RWPE2 (cell line): ENCODE measurements around the gene CD300C.
A peak's percentile ranks its signal among the peaks of the same experiment; 100 is the strongest.
"Not testable (repeated sequence)": the region's sequence is repeated elsewhere in the genome, so short reads cannot be mapped to it uniquely, and the experiment has no call there.

ENCODE experiments used
- ATAC-seq: fragments of 200-7000 bp; cut with Tn5 transposase; 3 replicates; pipeline ENCODE4 v1.9.1; 2021; ENCODE audit warnings: low read depth
- DNase-seq: peaks from one replicate; pipeline ENCODE4 v3.0.0-alpha.2; 2020; ENCODE audit warnings: low spot score
- H3K27ac ChIP-seq: fragments of 450-650 bp; 2 replicates; pipeline ENCODE4 v1.5.1; 2017; ENCODE audit warnings: mild to moderate bottlenecking; ENCODE audit not compliant: poor library complexity, severe bottlenecking
- H3K27me3 ChIP-seq: fragments of 250-450 bp; sonication (Bioruptor Pico); 2 replicates; pipeline ENCODE4 v1.5.1; 2021; ENCODE audit warnings: mild to moderate bottlenecking, moderate library complexity; ENCODE audit not compliant: insufficient read depth, poor library complexity, severe bottlenecking
- H3K36me3 ChIP-seq: fragments of 250-450 bp; sonication (Bioruptor Pico); 2 replicates; pipeline ENCODE4 v1.5.1; 2020; ENCODE audit warnings: low read depth, mild to moderate bottlenecking, moderate library complexity
- H3K4me1 ChIP-seq: fragments of 250-450 bp; sonication (Bioruptor Pico); 2 replicates; pipeline ENCODE4 v1.5.1; 2021; ENCODE audit warnings: mild to moderate bottlenecking, moderate library complexity; ENCODE audit not compliant: insufficient read depth, poor library complexity, severe bottlenecking
- H3K4me3 ChIP-seq: fragments of 250-450 bp; sonication (Bioruptor Pico); 2 replicates; pipeline ENCODE4 v1.5.1; 2021; ENCODE audit warnings: mild to moderate bottlenecking, moderate library complexity; ENCODE audit not compliant: severe bottlenecking
- H3K9me3 ChIP-seq: fragments of 250-450 bp; sonication (Bioruptor Pico); 2 replicates; pipeline ENCODE4 v1.5.1; 2021; ENCODE audit warnings: mild to moderate bottlenecking, moderate library complexity; ENCODE audit not compliant: severe bottlenecking
- TF ChIP-seq, protein P1 (sequence below): fragments of 450-650 bp; IDR thresholded peaks from one replicate; pipeline ENCODE4 v1.5.1; 2017; ENCODE audit warnings: mild to moderate bottlenecking, moderate library complexity; ENCODE audit not compliant: poor library complexity, severe bottlenecking

The CD300C gene

DNA sequence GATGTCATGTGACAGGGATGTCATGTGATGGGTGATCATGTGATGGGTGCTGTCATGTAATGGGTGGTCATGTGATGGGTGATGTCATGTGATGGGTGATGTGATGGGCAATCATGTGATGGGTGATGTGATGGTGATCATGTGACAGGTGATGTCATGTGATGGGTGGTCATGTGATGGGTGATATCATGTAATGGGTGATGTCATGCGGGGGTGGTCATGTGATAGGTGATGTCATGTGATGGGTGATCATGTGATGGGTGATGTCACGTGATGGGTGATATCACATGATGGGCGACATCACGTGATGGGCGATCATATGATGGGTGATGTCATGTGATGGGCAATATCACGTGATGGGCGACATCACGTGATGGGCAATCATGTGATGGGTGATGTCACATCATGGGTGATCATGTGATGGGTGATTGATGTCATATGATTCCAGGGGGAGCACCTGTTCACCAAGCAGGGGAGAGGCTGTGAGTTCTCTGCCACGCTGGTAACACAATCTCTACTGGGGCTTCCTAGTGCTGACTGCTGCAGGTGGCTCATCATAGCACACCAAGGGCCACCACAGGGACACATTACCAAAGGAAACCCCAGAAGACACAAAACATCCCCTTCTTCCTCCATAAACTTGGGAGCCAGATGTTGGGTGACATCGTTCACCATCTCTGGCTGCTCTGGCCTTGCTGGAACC lies 31.1 kb downstream of the CD300C start:
- H3K27me3 ChIP-seq = no peaks in the 10 kb centered on the region
- no peak overlapping the region for H3K27ac ChIP-seq
- no peaks in the 10 kb centered on the region for H3K4me1 ChIP-seq
- TF ChIP-seq, protein P1, sequence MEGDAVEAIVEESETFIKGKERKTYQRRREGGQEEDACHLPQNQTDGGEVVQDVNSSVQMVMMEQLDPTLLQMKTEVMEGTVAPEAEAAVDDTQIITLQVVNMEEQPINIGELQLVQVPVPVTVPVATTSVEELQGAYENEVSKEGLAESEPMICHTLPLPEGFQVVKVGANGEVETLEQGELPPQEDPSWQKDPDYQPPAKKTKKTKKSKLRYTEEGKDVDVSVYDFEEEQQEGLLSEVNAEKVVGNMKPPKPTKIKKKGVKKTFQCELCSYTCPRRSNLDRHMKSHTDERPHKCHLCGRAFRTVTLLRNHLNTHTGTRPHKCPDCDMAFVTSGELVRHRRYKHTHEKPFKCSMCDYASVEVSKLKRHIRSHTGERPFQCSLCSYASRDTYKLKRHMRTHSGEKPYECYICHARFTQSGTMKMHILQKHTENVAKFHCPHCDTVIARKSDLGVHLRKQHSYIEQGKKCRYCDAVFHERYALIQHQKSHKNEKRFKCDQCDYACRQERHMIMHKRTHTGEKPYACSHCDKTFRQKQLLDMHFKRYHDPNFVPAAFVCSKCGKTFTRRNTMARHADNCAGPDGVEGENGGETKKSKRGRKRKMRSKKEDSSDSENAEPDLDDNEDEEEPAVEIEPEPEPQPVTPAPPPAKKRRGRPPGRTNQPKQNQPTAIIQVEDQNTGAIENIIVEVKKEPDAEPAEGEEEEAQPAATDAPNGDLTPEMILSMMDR = no peak
- H3K4me3 ChIP-seq = no peak overlapping the region
- no peaks in the 10 kb centered on the region for H3K36me3 ChIP-seq
- no peak for ATAC-seq
- peaks cover 2% of the 10 kb centered on the region for H3K9me3 ChIP-seq
- no peak for DNase-seq

GRCh38 chr17:74513987-74514631 lies 31.8 kb downstream of the CD300C start:
- Histone ChIP-seq H3K27ac (no peak overlapping the region), H3K4me1 (no peaks in the 10 kb centered on the region), H3K36me3 (no peaks in the 10 kb centered on the region), H3K27me3 (no peaks in the 10 kb centered on the region), H3K4me3 (no peak overlapping the region), H3K9me3 (peaks cover 2% of the 10 kb centered on the region)
- ATAC-seq = no peak
- no peak for DNase-seq
- TF ChIP-seq, protein P1 = no peak

GRCh38 chr17:74512624-74513091 lies 33.3 kb downstream of the CD300C start:
- ATAC-seq = peak; percentile 66
- H3K4me1 ChIP-seq = no peaks in the 10 kb centered on the region
- DNase-seq = no peak

GRCh38 chr17:74512036-74512435 lies 33.9 kb downstream of the CD300C start:
- TF ChIP-seq, protein P1 = no peak
- Histone ChIP-seq H3K27ac (no peak overlapping the region), H3K4me1 (no peaks in the 10 kb centered on the region), H3K4me3 (no peak overlapping the region), H3K36me3 (no peaks in the 10 kb centered on the region), H3K27me3 (no peaks in the 10 kb centered on the region), H3K9me3 (peaks cover 2% of the 10 kb centered on the region)
- DNase-seq (no peak), ATAC-seq (no peak)

More at GRCh38 chr17:74512624-74513091, 33.3 kb downstream of the CD300C start:
- peaks cover 2% of the 10 kb centered on the region for H3K9me3 ChIP-seq
- TF ChIP-seq, protein P1 = no peak
- no peaks in the 10 kb centered on the region for H3K27me3 ChIP-seq
- H3K4me3 ChIP-seq = no peak overlapping the region
- H3K36me3 ChIP-seq = no peaks in the 10 kb centered on the region
- H3K27ac ChIP-seq = no peak overlapping the region

DNA sequence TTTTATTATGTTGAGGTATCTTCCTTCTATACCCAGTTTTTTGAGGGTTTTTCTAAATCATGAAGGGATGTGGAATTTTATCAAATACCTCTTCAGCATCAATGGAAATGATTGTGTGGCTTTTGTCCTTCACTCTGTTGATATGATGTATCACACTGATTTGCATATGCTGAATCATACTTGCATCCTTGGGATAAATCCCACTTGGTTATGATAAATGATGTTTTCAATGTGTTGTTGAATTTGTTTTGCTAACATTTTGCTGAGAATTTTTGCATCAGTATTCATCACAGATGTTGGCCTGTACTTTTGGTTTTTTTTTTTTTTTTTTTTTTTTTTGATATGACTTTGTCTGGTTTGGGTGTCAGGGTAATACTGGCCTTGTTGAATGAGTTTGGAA lies 37.8 kb downstream of the CD300C start:
- no peak overlapping the region for H3K4me3 ChIP-seq
- no peaks in the 10 kb centered on the region for H3K27me3 ChIP-seq
- no peak overlapping the region for H3K27ac ChIP-seq
- H3K36me3 ChIP-seq = no peaks in the 10 kb centered on the region
- H3K9me3 ChIP-seq = peaks cover 2% of the 10 kb centered on the region
- DNase-seq (no peak), ATAC-seq (no peak)
- TF ChIP-seq, protein P1 = no peak
- H3K4me1 ChIP-seq = no peaks in the 10 kb centered on the region

- not testable (repeated sequence) for H3K27ac ChIP-seq, H3K4me3 ChIP-seq, ATAC-seq, H3K27me3 ChIP-seq, H3K4me1 ChIP-seq, H3K9me3 ChIP-seq, H3K36me3 ChIP-seq, DNase-seq
Observed at GRCh38 chr17:74503949-74504348, 42.0 kb downstream of the CD300C start.
